ENCODE results near the gene NUP133. TPM values are rescaled to one million over a fixed set of nuclear protein-coding genes. Genes with fewer than 3 reads are reported as not detected.

Gene NUP133
- total RNA-seq, 1 experiment from 2014 or later = 67.8 TPM

GRCh38 chr1:229392936-229393335 lies 115.2 kb downstream of the NUP133 start:
- POLR2A ChIA-PET = interaction anchor here (0.6 kb wide), 1 partner anchor 767 kb away, joined by 4 read pairs; no protein-coding TSS in a partner anchor
- H3K4me1 Mint-ChIP-seq = peaks cover 10% of the 10 kb centered on the region
- H3K36me3 Mint-ChIP-seq = peaks cover 3% of the 10 kb centered on the region
- ATAC-seq (no peak), DNase-seq (ENCODE audit: low spot score) (no peak)
- TF ChIP-seq ELF4 (CRISPR knock-in tag; IDR thresholded peaks at IDR 0.05; ENCODE audit: low read depth) (no peak), PRRX2 (CRISPR knock-in tag; IDR thresholded peaks at IDR 0.05) (no peak), HMGXB4 (CRISPR knock-in tag; IDR thresholded peaks at IDR 0.05) (no peak), RELA (CRISPR knock-in tag; IDR thresholded peaks at IDR 0.05; ENCODE audit: borderline replicate concordance) (no peak), FOXP1 (CRISPR knock-in tag; IDR thresholded peaks at IDR 0.05; ENCODE audit: borderline replicate concordance) (no peak), GRHL2 (CRISPR knock-in tag; IDR thresholded peaks at IDR 0.05; ENCODE audit: insufficient replicate concordance, severe bottlenecking) (no peak), ZNF425 (CRISPR knock-in tag; conservative IDR thresholded peaks at IDR 0.05) (no peak), CBFB (CRISPR knock-in tag; IDR thresholded peaks at IDR 0.05; ENCODE audit: low read depth) (no peak), TEAD4 (CRISPR knock-in tag; IDR thresholded peaks at IDR 0.05) (no peak)
- H3K9me3 Mint-ChIP-seq = peaks cover 21% of the 10 kb centered on the region
- H3K4me3 Mint-ChIP-seq = no peak overlapping the region
- peaks cover 44% of the 10 kb centered on the region for H3K27me3 Mint-ChIP-seq (ENCODE audit: low read depth)
- no peak overlapping the region for H3K27ac Mint-ChIP-seq
- CTCF ChIA-PET = no interaction called here

Other genes with a start within 250 kb of the NUP133 start
- gene RAB4A, start 237.2 kb downstream of the NUP133 start, total RNA-seq (2021) = 67.9 to 80.0 TPM (median 79.2 TPM) in 3 replicates
- 6.7 to 8.6 TPM (median 6.7 TPM) in 3 replicates for gene CCSAP, start 165.3 kb downstream of the NUP133 start, total RNA-seq (2021)
- 0.78 to 1.5 TPM (median 0.96 TPM) in 3 replicates for gene ACTA1, start 74.2 kb downstream of the NUP133 start, total RNA-seq (2021)
- gene ABCB10, start 50.4 kb upstream of the NUP133 start, total RNA-seq (2021) = 9.2 to 11.0 TPM (median 11.0 TPM) in 3 replicates
- 17.9 to 23.8 TPM (median 18.9 TPM) in 3 replicates for gene TAF5L, start 117.8 kb upstream of the NUP133 start, total RNA-seq (2021)
- 20.7 to 24.6 TPM (median 22.5 TPM) in 3 replicates for gene URB2, start 117.9 kb upstream of the NUP133 start, total RNA-seq (2021)